Measurements from ENCODE around the gene GIMAP7. TPM values are rescaled to one million over a fixed set of nuclear protein-coding genes. Genes with fewer than 3 reads are reported as not detected.

GIMAP7 gene
- polyA plus RNA-seq, 1 of the 3 experiments (the other 2 are of a cell fraction) = not detected

DNA sequence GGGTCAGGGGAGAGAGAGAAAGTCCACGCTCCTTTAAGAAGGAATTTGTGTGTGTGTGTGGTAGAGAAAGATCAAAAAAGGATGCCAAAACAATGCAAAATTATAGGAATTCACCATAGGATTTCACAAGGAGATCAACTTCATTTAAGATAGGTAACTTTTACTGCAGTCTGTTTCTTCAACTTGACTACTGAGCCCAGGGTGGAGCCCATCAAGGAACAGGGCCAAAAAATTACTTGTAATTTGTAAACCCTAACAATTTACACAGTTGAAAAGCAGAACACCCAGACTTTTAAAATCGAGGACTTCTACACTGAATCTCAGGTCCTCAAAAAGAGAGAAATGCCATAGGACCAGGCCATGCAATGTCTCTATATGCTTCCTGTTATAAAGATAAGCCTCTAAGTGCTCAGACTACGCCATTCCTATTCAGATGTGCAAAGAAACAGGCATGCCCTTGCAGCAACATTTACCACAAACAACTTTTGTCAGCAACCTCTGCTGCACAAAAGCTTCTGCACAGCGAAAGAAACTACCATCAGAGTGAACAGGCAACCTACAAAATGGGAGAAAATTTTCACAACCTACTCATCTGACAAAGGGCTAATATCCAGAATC is 42.0 kb downstream of the GIMAP7 start:
- TF ChIP-seq FOXJ3 (CRISPR knock-in tag; IDR thresholded peaks at IDR 0.05) = no peak
- no peak for TF ChIP-seq PBX3 (IDR thresholded peaks at IDR 0.05)
- TF ChIP-seq, protein P1, sequence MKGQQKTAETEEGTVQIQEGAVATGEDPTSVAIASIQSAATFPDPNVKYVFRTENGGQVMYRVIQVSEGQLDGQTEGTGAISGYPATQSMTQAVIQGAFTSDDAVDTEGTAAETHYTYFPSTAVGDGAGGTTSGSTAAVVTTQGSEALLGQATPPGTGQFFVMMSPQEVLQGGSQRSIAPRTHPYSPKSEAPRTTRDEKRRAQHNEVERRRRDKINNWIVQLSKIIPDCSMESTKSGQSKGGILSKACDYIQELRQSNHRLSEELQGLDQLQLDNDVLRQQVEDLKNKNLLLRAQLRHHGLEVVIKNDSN (IDR thresholded peaks at IDR 0.05; ENCODE audit: borderline replicate concordance, low read depth) = no peak
- no peak for TF ChIP-seq NFIC (IDR thresholded peaks at IDR 0.05; ENCODE audit: borderline replicate concordance)
- no peak for TF ChIP-seq RFX5 (IDR thresholded peaks at IDR 0.05; ENCODE audit: low read length)
- TF ChIP-seq SMC3 (IDR thresholded peaks at IDR 0.05; ENCODE audit: low read depth, low read length) = no peak
- Histone ChIP-seq H3K9me2 (no peaks in the 10 kb centered on the region), H2AFZ (ENCODE audit: low read depth) (no peak overlapping the region), H3K79me2 (ENCODE audit: insufficient read depth) (no peaks in the 10 kb centered on the region), H3K27ac (ENCODE audit: low read depth in 2 of 2, low read length in 1 of 2) (no peak overlapping the region), H3K27me3 (ENCODE audit: insufficient read depth) (no peaks in the 10 kb centered on the region), H3K4me2 (no peak overlapping the region), H3K9me3 (peaks cover 6% of the 10 kb centered on the region; the same call in 1 of the 2 replicates), H3K9ac (no peak overlapping the region), H3K36me3 (replicated peaks in 1 of 2; ENCODE audit: control insufficient read depth in 1 of 2, insufficient read depth in 2 of 2, low read length in 1 of 2) (no peaks in the 10 kb centered on the region), H3K4me1 (ENCODE audit: control insufficient read depth in 1 of 2, insufficient read depth in 2 of 2, low read depth in 1 of 2, low read length in 1 of 2) (no peaks in the 10 kb centered on the region), H3K4me3 (ENCODE audit: low read depth in 2 of 2, low read length in 1 of 2) (no peak overlapping the region), H3F3A (replicated peaks; ENCODE audit: insufficient read depth) (no peaks in the 10 kb centered on the region), H4K20me1 (ENCODE audit: insufficient read depth) (no peaks in the 10 kb centered on the region)
- ChIA-PET CTCF (no interaction called here), POLR2A (no interaction called here)
- WGBS (ENCODE audit: low lambda C conversion rate) = 2% methylated on average over 4 of the region's 4 CpGs
- DNase-seq = no peak

DNA sequence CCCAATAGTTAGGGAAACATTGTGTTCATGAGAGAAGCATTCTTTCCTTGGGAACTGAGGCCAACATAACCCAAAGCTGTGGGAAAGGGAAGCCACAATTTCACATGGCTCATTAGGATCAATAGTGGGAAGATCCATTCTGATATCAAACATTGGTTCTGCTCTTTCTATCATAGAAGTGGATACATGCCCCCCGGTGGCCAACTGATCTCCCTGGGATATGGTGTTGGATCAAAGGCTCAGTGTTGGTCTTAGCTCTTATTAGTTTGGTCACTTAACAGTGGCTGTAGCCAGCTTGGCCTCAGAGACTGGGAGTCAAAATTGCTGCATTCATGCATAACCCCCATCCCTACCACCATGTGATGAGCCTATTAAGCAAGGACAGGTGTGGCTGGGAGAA is 45.8 kb downstream of the GIMAP7 start:
- Histone ChIP-seq H4K20me1 (ENCODE audit: insufficient read depth) (no peaks in the 10 kb centered on the region), H2AFZ (ENCODE audit: low read depth) (no peak overlapping the region), H3K4me1 (ENCODE audit: control insufficient read depth in 1 of 2, insufficient read depth in 2 of 2, low read depth in 1 of 2, low read length in 1 of 2) (no peaks in the 10 kb centered on the region), H3K36me3 (replicated peaks in 1 of 2; ENCODE audit: control insufficient read depth in 1 of 2, insufficient read depth in 2 of 2, low read length in 1 of 2) (no peaks in the 10 kb centered on the region), H3K9me3 (peaks cover 6% of the 10 kb centered on the region; the same call in 1 of the 2 replicates), H3K27ac (ENCODE audit: low read depth in 2 of 2, low read length in 1 of 2) (no peak overlapping the region), H3K9me2 (no peaks in the 10 kb centered on the region), H3K4me2 (no peak overlapping the region), H3K27me3 (ENCODE audit: insufficient read depth) (no peaks in the 10 kb centered on the region), H3F3A (replicated peaks; ENCODE audit: insufficient read depth) (no peaks in the 10 kb centered on the region), H3K9ac (no peak overlapping the region), H3K4me3 (ENCODE audit: low read depth in 2 of 2, low read length in 1 of 2) (no peak overlapping the region; a peak in 1 of 4 replicates), H3K79me2 (ENCODE audit: insufficient read depth) (no peaks in the 10 kb centered on the region)
- ChIA-PET CTCF (no interaction called here), POLR2A (no interaction called here)
- 0% methylated on average over 1 of the region's 1 CpG for WGBS (ENCODE audit: low lambda C conversion rate)
- no peak for DNase-seq
- no peak for TF ChIP-seq ELF1 (IDR thresholded peaks at IDR 0.05)
- TF ChIP-seq NFIC (IDR thresholded peaks at IDR 0.05; ENCODE audit: borderline replicate concordance) = no peak
- TF ChIP-seq MXI1 (IDR thresholded peaks at IDR 0.05; ENCODE audit: low read depth, low read length) = no peak
- TF ChIP-seq CHD2 (IDR thresholded peaks at IDR 0.05; ENCODE audit: low read length, partially characterized antibody) = no peak
- TF ChIP-seq, protein P2, sequence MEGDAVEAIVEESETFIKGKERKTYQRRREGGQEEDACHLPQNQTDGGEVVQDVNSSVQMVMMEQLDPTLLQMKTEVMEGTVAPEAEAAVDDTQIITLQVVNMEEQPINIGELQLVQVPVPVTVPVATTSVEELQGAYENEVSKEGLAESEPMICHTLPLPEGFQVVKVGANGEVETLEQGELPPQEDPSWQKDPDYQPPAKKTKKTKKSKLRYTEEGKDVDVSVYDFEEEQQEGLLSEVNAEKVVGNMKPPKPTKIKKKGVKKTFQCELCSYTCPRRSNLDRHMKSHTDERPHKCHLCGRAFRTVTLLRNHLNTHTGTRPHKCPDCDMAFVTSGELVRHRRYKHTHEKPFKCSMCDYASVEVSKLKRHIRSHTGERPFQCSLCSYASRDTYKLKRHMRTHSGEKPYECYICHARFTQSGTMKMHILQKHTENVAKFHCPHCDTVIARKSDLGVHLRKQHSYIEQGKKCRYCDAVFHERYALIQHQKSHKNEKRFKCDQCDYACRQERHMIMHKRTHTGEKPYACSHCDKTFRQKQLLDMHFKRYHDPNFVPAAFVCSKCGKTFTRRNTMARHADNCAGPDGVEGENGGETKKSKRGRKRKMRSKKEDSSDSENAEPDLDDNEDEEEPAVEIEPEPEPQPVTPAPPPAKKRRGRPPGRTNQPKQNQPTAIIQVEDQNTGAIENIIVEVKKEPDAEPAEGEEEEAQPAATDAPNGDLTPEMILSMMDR (IDR thresholded peaks at IDR 0.05) = no peak
- no peak for TF ChIP-seq PBX3 (IDR thresholded peaks at IDR 0.05)
- TF ChIP-seq, protein P3, sequence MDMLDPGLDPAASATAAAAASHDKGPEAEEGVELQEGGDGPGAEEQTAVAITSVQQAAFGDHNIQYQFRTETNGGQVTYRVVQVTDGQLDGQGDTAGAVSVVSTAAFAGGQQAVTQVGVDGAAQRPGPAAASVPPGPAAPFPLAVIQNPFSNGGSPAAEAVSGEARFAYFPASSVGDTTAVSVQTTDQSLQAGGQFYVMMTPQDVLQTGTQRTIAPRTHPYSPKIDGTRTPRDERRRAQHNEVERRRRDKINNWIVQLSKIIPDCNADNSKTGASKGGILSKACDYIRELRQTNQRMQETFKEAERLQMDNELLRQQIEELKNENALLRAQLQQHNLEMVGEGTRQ (IDR thresholded peaks at IDR 0.05; ENCODE audit: borderline replicate concordance, low read depth, low read length) = no peak
- TF ChIP-seq, protein P4, sequence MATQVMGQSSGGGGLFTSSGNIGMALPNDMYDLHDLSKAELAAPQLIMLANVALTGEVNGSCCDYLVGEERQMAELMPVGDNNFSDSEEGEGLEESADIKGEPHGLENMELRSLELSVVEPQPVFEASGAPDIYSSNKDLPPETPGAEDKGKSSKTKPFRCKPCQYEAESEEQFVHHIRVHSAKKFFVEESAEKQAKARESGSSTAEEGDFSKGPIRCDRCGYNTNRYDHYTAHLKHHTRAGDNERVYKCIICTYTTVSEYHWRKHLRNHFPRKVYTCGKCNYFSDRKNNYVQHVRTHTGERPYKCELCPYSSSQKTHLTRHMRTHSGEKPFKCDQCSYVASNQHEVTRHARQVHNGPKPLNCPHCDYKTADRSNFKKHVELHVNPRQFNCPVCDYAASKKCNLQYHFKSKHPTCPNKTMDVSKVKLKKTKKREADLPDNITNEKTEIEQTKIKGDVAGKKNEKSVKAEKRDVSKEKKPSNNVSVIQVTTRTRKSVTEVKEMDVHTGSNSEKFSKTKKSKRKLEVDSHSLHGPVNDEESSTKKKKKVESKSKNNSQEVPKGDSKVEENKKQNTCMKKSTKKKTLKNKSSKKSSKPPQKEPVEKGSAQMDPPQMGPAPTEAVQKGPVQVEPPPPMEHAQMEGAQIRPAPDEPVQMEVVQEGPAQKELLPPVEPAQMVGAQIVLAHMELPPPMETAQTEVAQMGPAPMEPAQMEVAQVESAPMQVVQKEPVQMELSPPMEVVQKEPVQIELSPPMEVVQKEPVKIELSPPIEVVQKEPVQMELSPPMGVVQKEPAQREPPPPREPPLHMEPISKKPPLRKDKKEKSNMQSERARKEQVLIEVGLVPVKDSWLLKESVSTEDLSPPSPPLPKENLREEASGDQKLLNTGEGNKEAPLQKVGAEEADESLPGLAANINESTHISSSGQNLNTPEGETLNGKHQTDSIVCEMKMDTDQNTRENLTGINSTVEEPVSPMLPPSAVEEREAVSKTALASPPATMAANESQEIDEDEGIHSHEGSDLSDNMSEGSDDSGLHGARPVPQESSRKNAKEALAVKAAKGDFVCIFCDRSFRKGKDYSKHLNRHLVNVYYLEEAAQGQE (IDR thresholded peaks at IDR 0.05; ENCODE audit: low read depth, low read length) = no peak
- no peak for TF ChIP-seq NRF1 (IDR thresholded peaks at IDR 0.05; ENCODE audit: low read depth, low read length)
- TF ChIP-seq, protein P1 (IDR thresholded peaks at IDR 0.05; ENCODE audit: borderline replicate concordance, low read depth) = no peak
- no peak for TF ChIP-seq TEAD4 (IDR thresholded peaks at IDR 0.05; ENCODE audit: borderline replicate concordance, insufficient read depth)
- TF ChIP-seq JUND (IDR thresholded peaks at IDR 0.05) = no peak
- no peak for TF ChIP-seq RAD21 (IDR thresholded peaks at IDR 0.05; ENCODE audit: low read length)
- TF ChIP-seq YY1 (IDR thresholded peaks at IDR 0.05; ENCODE audit: low read depth) = no peak

Data from SK-N-SH (cell line).